NCI-H128 (cell line): ENCODE data around the gene EXOSC2.
"Not testable (repeated sequence)": the region's sequence is repeated elsewhere in the genome, so short reads cannot be mapped to it uniquely, and the experiment has no call there.

ENCODE experiments used
- DNase-seq: peaks from one replicate; lab custom pipeline; 2025; ENCODE audit not compliant: unreplicated experiment; lab: John Stamatoyannopoulos, UW

The EXOSC2 gene

DNA sequence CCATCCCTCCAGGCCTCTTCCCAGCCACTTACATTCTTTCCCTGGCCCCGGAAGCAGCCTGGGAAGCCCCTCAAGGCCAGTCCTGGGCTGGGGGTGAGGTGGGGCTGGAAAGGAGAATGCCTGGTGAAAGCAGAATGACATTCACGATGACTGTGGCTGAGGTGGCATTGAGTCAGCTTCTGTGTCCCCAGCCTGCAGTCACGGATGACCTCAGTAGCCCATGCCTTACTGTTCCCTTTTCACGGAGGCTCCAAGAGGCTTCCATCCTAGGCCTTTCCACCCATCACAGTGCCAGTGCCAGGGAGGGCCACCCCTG is 26.5 kb upstream of the EXOSC2 start:
- DNase-seq: no peak

DNA sequence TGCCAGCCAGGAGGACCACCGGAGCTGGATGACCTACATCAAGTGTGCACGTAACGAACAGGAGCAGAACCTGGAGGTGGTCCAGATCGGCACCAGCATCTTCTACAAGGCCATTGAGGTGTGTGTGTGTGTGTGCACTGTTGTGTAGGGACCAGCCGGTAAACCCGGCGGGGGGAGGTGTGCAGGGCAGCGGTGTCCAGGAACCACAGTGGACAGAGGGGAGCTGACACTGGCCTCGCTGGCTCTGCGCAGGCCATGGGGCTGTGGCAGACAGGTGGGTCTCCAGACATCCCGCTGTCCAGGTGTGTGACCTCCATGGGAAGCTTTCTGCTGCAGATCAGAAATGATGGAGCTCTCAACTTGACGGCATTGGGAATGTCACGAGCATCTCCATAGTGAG is 25.4 kb upstream of the EXOSC2 start:
- no peak for DNase-seq

DNA sequence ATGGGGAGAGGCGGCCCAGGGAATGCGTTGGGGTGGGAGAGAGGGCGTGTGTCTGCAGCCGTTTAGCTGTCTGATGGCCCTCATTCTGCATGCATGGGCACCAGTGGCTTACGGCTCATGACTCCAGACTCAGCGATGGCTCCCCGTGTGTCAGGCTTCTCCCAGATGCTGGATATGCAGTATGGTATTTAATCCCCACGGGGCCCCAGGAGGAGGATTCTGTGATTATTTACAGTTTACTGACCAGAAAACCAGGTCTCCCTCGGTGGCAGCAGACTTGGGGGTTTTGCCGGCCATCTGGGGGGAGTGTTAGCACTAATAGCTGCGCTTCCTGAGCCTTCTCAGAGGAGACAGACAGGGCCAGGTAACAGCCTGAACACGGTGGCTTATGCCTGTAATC is 24.9 kb upstream of the EXOSC2 start:
- no peak for DNase-seq

DNA sequence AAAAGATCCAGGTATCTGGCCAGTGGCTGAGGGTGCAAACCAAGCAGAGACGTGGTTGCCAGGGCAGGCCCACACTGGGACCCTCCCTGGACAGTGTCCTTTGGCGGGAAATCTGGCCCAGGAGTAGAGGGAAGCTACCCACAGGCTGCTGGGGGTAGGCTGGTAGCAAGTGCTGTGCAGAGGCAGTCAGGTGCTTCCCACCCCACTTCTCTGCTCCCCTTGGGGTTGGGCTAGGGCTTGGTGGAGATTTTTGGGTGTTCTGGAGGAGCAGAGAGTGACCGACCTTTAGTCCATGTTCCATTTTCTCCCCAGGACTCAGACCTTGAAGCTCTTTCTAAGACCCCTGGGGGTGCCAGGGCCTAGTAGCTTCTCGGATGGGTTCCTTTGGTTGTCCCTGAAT is 23.6 kb upstream of the EXOSC2 start:
- no peak for DNase-seq

DNA sequence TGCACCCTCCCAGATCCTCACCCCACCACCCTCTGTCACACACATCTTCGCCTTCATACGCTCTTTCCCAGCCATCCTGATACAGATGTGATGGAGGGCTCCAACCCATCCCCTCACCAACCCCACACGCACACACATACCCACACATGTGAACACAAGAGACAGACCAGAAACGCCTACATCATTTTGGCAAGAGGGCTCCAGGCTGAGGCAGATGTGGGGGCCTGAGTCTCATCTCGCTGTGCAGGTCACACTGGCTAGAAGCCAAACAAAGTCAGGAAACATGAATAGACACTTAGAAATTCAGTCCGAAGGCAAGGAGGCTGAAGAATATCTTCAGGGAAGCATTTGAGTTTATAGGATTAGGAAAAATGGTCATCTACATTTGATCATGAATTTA is 22.9 kb upstream of the EXOSC2 start:
- DNase-seq: no peak

DNA sequence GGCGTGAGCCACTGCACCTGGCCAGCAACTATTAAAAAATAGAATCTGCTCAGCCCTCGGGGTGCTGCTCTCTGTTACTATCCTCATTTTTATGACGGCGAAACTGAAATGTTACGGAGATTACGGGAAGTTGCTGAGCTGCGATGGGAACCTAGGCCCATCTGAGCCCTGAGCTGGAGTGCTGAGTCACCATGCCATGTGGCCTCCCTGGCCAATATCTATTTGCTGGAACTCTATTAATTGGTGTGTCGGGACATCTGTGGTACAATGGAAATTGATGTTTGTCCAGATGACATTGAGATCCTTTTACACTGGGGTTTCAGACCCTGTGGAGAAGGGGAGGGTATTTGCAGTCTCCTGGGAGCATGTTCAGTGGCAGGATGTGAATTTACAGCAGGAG is 21.1 kb upstream of the EXOSC2 start:
- no peak for DNase-seq

DNA sequence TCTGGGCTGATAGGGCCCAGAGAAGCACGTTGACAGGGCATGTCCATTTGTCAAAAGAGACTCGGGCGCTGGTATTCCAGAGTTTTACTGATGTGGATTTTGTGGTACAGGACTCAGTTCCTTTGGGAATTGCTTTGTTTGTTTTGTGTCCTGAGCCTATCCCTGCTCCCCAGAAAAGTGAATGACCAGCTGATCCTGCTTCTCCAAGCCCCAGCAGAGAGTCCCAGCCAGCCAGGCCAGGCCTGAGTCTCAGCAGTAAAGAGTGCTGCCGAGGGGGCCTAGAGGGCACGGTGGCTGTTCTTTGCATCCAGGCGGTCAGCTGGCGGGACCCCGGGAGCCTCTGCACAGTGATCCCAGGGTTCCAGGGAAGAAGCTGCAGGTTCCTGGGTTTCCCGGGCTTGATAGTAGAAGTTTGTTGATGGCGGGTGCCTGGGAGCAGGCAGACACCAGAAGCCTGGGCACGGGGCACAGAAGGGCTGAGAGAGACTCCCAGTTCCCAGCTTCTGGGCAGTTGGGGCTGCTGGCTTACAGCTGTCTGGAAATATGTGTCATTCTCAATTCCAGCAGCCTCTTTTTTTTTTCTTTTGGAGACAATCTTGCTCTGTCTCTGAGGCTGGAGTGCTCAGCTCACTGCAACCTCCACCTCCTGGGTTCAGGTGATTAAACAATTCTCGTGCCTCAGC is 20.5 kb upstream of the EXOSC2 start:
- no peak for DNase-seq

DNA sequence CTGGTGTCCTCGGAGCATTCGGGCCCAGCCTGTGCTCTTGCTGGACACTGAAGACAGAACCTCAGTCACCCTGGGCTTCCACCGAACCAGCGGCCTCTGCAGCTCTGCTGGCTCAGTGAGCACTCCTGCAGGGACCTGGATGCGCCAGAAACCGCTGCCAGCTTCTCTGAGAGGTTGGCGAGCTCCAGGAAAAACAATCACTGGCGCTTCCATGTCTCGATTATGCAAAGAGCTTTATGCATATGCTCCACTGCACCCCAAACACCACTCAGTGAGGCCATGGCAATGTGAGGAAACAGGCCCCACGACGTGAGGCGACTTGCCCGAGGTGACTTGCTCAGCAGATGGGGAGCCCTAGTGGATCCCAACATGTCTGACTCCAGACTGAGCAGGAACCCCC is 18.2 kb upstream of the EXOSC2 start:
- no peak for DNase-seq

DNA sequence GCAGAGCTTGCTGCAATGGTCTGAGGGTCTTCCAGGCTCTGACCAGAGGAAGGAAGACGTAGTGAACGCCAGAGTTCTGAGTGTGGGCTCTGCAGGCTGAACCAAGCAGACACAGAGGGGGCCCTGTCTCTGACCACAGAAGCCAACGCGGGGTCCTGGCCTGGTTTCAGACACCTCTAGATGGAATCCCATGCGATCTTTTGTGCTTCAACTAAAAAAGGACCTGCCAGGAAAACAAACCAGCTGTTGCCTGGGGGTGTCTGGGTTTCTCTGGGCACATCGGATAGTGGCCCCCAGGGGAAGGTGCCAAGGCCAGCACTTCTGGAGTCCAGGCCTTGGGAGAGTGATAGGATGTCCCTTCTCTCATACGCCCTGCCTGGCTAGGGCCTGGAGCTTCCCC is 16.3 kb upstream of the EXOSC2 start:
- no peak for DNase-seq

DNA sequence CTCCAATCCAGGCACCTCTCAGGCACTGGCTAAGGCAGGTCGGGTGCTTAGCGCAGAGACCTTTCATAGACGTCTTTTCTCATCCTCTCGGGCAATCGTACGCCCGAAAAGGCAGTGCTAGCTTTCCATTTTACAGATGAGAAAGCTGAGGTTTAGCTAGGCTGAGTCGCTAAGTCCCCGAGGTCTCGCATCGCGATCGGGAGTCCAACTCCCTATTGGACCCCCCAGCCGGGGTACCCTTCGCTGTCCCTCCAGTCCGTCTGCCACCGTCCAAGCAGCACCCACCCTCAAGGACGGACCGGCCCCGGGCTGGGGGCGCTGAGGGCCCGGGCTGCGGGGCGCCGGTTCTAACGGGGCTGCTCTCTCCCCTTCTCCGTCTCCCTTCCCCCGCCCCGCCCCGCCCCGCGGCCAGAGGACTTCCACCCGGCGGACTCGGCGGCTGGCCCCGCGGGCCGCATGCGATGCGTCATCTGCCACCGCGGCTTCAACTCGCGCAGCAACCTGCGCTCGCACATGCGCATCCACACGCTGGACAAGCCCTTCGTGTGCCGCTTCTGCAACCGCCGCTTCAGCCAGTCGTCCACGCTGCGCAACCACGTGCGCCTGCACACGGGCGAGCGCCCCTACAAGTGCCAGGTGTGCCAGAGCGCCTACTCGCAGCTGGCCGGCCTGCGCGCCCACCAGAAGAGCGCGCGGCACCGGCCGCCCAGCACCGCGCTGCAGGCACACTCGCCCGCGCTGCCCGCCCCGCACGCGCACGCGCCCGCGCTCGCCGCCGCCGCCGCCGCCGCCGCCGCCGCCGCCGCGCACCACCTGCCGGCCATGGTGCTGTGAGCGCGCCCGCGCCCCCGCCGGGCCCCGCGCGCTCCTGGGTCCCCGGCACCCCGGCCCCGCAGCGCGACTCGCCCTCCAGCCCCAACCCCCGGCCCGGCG is 12.5 kb upstream of the EXOSC2 start:
- no peak for DNase-seq

DNA sequence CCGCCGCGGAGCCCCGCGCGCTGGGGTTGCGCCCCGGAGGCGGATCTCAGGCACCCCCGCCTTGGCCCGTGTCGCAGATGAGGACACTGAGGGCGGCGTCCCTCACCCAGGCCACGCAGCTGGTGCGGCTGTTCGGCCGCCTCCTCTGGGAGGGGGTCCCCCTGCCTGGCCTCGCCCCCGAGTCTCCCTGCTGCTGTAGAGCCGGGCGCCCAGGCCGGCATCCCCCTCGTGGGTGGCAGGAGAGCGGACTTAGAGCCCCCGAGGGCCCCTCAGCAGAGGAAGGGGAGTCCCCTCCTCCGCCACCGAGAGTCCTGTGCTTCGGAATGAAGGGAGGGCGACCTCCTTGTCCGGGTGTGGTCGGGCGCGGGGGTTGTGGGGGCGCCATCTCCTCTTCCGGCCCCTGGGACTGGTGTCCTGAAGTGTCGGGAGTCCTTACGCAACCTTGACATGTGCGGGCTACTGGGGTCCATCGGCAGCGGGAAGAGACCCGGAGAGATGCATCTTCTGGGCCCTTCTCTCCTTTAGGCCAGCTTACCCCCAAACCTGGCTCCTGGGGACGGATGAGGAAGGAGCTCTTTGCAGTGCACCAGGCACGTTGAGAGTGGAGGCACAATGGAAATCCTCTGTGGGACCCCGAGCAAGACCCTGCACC is 11.7 kb upstream of the EXOSC2 start:
- no peak for DNase-seq

DNA sequence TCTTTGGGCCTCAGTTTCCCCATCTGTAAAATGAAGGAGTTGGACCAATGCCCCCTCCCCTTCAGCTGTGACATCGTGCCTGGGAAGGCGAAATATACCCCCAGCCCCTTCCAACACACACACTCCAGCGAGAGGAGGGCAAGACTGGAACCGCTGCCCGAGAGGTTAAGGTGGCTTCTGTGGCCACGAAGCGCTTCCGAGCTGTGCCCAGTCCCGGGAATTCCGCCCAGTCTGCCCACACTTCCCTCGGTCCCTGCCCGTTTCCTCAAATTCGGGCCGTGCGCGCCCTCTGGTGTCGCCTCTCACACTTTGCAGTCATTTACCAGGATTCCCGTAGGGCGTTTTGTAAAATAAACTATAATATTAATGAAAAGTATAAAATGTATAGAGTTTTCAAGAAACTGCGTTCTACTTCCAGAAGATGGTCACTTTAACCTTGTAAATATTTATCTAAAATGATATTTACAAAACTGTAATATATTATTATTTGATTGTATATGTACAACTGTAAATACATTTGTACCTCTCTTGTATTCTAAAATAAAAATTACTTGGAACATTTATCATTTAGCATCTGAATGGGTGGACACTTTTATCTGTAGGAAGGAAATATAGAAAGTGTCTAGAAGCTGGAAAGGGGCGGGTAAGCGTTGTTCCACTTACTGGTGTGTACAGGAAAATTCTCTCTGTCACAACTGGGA is 11.0 kb upstream of the EXOSC2 start:
- DNase-seq: peak; percentile 64

DNA sequence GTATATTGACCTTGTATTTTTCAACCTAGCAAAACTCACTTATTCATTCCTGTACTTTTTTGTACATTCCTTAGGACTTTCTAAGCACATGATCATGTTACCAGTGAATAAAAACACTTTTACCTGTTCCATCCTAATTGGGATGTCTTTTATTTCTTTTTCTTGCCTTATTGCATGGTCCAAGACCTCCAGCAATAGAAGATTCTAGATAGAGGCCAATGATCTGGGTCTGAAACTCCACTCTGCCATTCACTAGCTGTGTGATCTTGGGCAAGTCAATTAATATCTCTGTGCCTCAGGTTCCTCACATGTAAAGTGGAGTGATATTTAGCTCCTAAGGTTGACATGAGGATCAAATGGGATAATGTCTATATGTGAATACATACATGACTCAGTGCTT is 8.5 kb upstream of the EXOSC2 start:
- no peak for DNase-seq

DNA sequence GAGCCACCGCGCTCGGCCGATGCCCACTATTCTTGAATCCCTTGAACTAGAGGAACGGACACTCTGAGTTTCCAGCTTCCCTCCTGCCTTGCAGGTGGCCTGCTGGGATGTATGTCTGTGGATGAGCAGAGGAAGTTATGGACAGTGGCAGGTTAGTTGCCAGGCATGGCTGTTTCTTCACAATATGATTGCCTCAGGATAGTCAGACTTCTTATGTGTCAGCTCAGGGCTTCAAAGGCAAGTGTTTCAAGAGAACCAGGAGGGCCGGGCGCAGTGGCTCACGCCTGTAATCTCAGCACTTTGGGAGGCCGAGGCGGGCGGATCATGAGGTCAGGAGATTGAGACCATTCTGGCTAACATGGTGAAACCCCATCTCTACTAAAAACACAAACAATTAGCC is 7.6 kb upstream of the EXOSC2 start:
- DNase-seq: not testable (repeated sequence)

DNA sequence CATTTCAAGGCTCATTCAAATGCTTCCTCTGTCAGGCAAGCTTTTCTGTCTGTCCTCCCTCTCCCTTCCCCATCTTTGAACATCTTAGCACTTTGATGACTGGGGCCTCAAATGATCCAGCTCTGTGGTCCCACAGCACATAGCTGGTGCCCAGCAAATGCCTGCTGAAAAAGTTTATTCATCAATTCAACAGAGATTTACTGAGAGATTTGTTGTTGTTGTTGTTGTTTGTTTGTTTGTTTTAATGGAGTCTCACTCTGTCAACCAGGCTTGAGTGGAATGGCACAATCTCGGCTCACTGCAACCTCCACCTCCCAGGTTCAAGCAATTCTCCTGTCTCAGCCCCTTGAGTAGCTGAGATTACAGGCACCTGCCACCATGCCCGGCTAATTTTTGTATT is 6.0 kb upstream of the EXOSC2 start:
- no peak for DNase-seq

DNA sequence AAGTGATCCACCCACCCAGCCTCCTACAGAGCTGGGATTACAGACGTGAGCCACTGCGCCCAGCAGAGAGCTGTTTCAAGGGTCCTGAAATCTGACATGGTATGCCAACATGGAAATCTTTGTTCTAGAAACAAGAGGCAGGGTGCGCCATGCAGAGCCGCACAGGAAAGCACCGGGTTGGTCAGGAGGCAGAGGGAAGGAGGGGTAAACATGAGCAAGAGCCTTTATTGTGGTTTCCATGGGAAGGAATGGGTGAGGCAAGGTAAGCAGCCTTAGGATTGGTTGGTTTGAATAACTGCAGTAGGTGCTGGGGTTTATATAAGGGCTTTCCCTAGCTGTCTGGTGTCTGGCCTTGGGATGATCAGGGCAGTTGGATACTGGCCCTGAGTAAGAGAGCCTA is 5.5 kb upstream of the EXOSC2 start:
- DNase-seq: no peak

DNA sequence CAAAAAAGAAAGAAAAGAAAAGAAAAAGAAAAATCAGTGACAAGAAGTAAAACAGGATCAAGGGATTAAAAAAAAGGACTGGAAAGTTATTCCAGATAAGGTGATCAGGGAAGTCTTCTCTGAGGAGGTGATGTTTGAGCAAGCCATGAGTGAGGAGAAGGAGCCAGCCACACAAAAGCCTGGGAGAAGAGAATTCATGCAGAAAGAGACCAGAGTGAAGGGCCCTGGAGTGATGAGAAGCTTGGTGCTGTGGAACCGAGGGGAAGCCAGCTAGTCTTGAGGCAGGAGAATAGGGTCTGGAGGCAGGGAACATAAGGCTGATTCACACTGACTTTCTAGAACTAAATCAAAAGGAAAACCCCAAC is 4.0 kb upstream of the EXOSC2 start:
- DNase-seq: no peak

DNA sequence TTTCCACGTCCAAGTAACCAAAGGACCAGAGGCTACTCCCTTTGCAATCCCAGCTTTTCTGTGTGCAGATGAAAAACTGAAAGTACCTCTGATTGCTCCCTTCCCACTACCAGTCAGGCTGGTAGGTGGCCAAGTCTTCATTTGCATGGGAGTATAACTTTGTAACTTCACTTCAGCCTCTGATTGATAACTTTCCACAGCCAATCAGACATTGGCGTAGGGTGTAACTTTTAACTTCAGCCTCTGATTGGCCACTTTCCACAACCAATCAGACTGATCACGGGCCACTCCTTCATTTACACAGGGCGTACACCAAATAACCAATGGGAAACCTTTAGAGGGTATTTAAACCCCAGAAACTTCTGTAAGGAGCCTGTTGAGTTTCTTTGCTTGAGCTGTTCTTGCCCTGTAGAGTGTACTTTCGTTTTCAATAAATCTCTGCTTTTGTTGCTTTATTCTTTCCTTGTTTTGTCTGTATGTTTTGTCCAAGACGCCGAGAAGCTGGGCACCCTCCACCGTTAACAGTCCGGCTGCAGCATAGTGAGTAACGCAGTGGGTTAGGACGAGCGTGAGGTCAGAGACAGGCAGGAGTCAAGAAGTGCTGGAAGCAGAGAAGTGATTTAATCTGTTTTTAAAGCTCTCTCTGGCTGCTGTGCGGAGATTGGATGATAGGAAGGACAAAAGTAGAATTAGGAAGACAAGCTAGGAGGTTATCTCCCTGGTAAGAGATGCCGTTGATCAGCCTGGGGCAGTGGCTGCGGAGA is 3.5 kb upstream of the EXOSC2 start:
- DNase-seq: peak; percentile 79

DNA sequence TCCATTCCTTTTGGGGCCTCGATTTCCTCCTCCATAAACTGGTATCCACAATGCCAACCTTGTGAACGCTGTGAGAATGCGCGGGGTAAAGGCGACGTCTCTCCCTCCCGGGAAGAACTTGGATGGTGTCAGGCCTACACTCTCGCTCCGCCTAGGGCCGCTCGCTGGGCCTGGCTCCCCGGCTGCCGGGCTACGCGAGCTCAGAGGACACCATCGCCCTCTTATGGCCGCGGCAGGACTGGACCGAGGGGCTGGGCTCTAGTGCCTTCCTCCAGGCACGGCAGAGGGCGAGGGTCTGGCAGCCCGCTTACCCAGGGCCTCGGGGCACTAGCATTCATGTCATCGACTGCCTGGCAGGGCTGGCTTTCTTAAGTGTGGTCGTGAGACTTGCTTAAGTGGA is 1.3 kb upstream of the EXOSC2 start:
- no peak for DNase-seq

DNA sequence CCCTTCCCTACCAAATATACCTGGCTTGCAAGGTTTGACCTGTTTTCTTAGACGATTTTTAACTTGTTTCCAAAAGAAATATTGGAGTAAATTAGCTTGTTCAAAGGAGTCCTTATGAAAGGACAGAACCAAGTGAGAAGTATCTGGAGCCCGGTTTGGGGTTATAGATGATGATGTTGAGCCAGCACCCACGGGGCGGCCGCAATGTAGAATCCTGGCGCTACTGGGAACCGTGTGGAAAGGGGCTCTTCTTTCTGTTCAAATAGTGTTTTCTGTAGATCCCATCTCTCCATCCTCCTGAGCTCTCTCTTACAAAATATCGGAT is 517 bp upstream of the EXOSC2 start:
- no peak for DNase-seq

DNA sequence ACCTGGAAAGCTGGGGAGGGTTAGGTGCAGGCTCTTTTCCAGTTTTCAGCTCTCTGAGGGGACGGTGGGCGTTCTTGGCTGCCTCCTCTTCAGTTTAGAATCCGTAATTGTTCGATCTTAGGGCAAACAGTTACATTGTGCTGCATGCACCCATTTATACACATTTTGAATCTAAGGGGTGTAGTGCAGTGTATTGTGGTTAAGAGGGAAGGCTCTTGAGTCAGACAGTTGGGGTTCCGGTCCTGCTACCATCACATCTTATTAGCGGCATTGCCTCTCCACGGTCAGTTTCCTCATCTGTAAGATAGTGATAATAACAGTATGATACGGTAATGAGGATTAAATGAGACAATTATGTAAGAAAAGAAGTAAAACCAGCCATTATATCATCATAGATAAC is 625 bp downstream of the EXOSC2 start:
- no peak for DNase-seq
